GM12878 (cell line): Measurements from ENCODE around the gene PIMREG.

ENCODE experiments used
- ATF3 ChIP-seq: IDR thresholded peaks from 2 replicates; pipeline ENCODE4 v1.6.1; 2011; ENCODE audit warnings: low read depth, mild to moderate bottlenecking, low read length, moderate library complexity, borderline replicate concordance; ENCODE audit errors: extremely low read depth
- CBFB ChIP-seq: IDR thresholded peaks from 2 replicates; pipeline ENCODE4 v1.6.1; 2016; ENCODE audit warnings: antibody characterized with exemption, low read depth
- E2F4 ChIP-seq: IDR thresholded peaks from 2 replicates; pipeline ENCODE4 v1.6.1; 2012; ENCODE audit warnings: low read depth, low read length, improper control_type of control experiment
- EZH2 ChIP-seq: IDR thresholded peaks from 2 replicates; pipeline ENCODE4 v1.6.1; 2012; ENCODE audit warnings: low read depth, mild to moderate bottlenecking, control low read depth, inconsistent platforms, low read length, borderline replicate concordance; ENCODE audit not compliant: control insufficient read depth
- HCFC1 ChIP-seq: fragments of 150-350 bp; IDR thresholded peaks from 2 replicates; pipeline ENCODE4 v1.6.1; 2014; ENCODE audit warnings: low read length
- MAX ChIP-seq: IDR thresholded peaks from 2 replicates; pipeline ENCODE4 v1.6.1; 2012; ENCODE audit warnings: low read depth, low read length, improper control_type of control experiment
- NR2C2 ChIP-seq: IDR thresholded peaks from 2 replicates; pipeline ENCODE4 v1.6.1; 2011; ENCODE audit warnings: borderline replicate concordance, low read depth; ENCODE audit not compliant: control insufficient read depth, insufficient read length
- POLR2A ChIP-seq: IDR thresholded peaks from 2 replicates; pipeline ENCODE4 v1.6.1; 2011; ENCODE audit warnings: low read depth, mild to moderate bottlenecking, low read length
- SPI1 ChIP-seq: IDR thresholded peaks from 2 replicates; pipeline ENCODE4 v1.6.1; 2011; ENCODE audit warnings: low read depth, mild to moderate bottlenecking, low read length, moderate library complexity, borderline replicate concordance; ENCODE audit not compliant: insufficient read depth

GRCh38 chr17:6458460-6458950 is 14.2 kb downstream of the PIMREG start:
- no peak for TF ChIP-seq ATF3
- no peak for TF ChIP-seq HCFC1
- TF ChIP-seq CBFB = no peak
- TF ChIP-seq NR2C2 = no peak
- no peak for TF ChIP-seq MAX
- TF ChIP-seq POLR2A = no peak
- TF ChIP-seq SPI1 = no peak
- no peak for TF ChIP-seq E2F4
- no peak for TF ChIP-seq EZH2
